Stimulated activated CD4-positive, alpha-beta T cell treated with anti-CD3 and anti-CD28 coated beads, Interleukin-1b, Interleukin-23, amount 100 ng/mL, for 24 hours (primary cell): ENCODE results near the gene TP53I11.
A peak's percentile ranks its signal among the peaks of the same experiment; 100 is the strongest.

Experiments used
- DNase-seq, 4 experiments: peaks; one replicate each; pipeline ENCODE4 v3.0.0-alpha.2; 2020; ENCODE audit warnings: low read depth in 4 of 4, low spot score in 1 of 4

The TP53I11 gene

GRCh38 chr11:44959064-44959463, 8.4 kb upstream of the TP53I11 start:
- no peak for DNase-seq

- DNase-seq: no peak
Measured at GRCh38 chr11:44957776-44958564, 7.3 kb upstream of the TP53I11 start.

- no peak for DNase-seq
Measured at GRCh38 chr11:44957040-44957515, 6.4 kb upstream of the TP53I11 start.

GRCh38 chr11:44955015-44955738, 4.5 kb upstream of the TP53I11 start:
- DNase-seq: no peak

- DNase-seq: no peak
Measured at GRCh38 chr11:44954051-44954906, 3.6 kb upstream of the TP53I11 start.

- DNase-seq: no peak
Measured at GRCh38 chr11:44952500-44953260, 2.0 kb upstream of the TP53I11 start.

- DNase-seq: no peak
Measured at GRCh38 chr11:44952082-44952481, 1.4 kb upstream of the TP53I11 start.

GRCh38 chr11:44950031-44950624, 555 bp downstream of the TP53I11 start:
- DNase-seq: peak in 1 of 4 experiments; percentile 30

- peak in 1 of 4 experiments; percentile 13 for DNase-seq
Measured at GRCh38 chr11:44949160-44950030, 1.3 kb downstream of the TP53I11 start.

GRCh38 chr11:44948155-44948554, 2.5 kb downstream of the TP53I11 start:
- no peak for DNase-seq

- no peak for DNase-seq
Measured at GRCh38 chr11:44947114-44947513, 3.6 kb downstream of the TP53I11 start.

GRCh38 chr11:44946263-44946662, 4.4 kb downstream of the TP53I11 start:
- DNase-seq: no peak

GRCh38 chr11:44945666-44946065, 5.0 kb downstream of the TP53I11 start:
- DNase-seq: no peak

- no peak for DNase-seq
Measured at GRCh38 chr11:44944853-44945235, 5.8 kb downstream of the TP53I11 start.

GRCh38 chr11:44944181-44944852, 6.4 kb downstream of the TP53I11 start:
- no peak for DNase-seq

- DNase-seq: no peak
Measured at GRCh38 chr11:44943696-44944095, 7.0 kb downstream of the TP53I11 start.

GRCh38 chr11:44943118-44943517, 7.6 kb downstream of the TP53I11 start:
- DNase-seq: peak in 1 of 4 experiments; percentile 31

GRCh38 chr11:44942029-44942955, 8.4 kb downstream of the TP53I11 start:
- DNase-seq: no peak
